COLO668 (cell line): ENCODE results near the gene SPDYE16.
"Not testable (repeated sequence)": the region's sequence is repeated elsewhere in the genome, so short reads cannot be mapped to it uniquely, and the experiment has no call there.

Experiments used
- DNase-seq: peaks from one replicate; lab custom pipeline; 2025; ENCODE audit not compliant: unreplicated experiment; lab: John Stamatoyannopoulos, UW

Gene SPDYE16

GRCh38 chr7:76549855-76550248 lies 6.8 kb upstream of the SPDYE16 start:
- DNase-seq, result not testable (repeated sequence)

- peak; percentile 78 for DNase-seq
Observed at GRCh38 chr7:76549025-76549854, 6.1 kb upstream of the SPDYE16 start.

GRCh38 chr7:76531643-76532042 lies 11.5 kb downstream of the SPDYE16 start:
- not testable (repeated sequence) for DNase-seq

DNA sequence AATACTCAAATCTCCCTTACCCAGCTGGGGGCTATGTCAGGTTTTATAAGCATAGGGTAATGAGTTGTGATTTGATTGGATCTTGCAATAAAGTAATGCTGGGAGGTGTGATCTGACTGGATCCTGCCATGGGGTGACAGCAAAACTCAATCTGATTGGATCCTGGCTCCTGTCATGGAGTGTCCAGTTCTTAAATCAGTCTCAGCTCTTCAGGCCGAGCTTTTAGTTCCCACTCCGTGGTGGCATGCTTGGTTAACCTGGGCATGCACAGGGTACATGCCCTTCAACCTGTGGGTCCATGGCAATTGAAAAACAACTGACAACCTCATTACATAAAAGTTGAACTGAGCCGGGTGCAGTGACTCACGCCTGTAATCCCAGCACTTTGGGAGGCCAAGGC lies 16.9 kb downstream of the SPDYE16 start:
- DNase-seq, result not testable (repeated sequence)

GRCh38 chr7:76516932-76517331 lies 26.2 kb downstream of the SPDYE16 start:
- not testable (repeated sequence) for DNase-seq

DNA sequence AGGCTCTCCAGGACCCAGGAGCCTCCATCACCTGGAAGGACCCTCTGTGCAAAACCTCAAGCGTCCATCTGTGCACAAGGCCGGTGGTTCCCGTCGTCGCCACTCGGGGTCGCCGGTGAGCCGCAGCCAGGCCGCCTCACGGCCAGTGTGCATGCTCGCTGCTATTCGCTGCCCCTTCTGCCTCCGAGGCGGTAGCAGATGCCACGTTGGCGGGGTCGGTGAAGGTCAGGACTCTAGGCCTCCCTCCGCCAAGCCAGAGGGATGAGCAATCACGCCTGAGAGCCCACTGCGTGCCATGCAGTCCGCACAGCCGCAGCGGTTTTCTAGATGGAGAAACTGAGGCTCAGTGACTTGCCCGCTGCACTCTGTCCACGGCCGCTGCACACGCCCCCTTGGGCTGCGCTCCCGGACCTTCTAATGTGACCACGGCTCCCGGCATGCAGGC lies 27.1 kb downstream of the SPDYE16 start:
- no peak for DNase-seq

GRCh38 chr7:76514926-76515771 lies 27.9 kb downstream of the SPDYE16 start:
- DNase-seq, result no peak

DNA sequence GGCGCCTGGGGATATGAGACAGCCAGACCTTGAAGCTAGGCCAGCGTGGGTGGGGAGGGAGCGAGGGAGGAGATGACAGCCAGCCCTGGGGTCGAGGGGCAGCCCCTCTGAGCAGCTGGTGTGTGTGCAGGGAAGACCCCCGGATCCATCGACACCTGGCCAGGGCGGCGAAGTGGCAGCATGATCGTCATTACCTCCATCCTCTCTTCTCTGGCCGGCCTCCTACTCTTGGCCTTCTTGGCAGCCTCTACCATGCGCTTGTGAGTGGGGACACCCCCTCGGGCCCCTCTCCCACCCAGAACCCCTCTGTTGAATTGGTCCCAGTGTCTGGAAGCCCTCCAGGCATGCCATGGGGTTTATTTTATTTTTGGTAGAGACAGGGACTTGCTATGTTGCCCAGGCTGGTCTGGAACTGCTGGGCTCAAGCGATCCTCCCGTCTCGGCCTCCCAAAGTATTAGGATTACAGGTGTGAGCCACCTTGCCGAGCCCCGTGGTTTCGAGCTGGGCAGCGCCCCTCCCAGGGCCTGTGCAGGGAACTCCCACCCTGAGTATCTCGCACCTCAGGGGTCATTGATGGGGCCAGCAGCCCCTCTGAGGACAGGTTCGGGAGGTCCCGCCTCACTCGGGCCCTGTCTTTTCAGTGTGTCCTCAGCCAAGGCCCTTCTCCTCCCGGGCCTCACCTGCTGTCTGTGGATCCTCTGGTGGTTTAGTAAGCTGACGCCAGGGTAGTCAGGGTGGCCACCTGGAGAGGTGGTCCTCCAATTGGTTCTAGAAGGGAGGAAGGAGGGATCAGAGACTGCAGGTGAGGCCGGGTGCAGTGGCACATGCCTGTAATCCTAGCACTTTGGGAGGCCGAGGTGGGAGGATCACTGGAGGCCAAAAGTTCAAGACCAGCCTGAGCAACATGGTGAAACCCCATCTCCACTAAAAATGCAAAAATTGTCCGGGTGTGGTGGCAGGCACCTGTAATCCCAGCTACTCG lies 29.0 kb downstream of the SPDYE16 start:
- no peak for DNase-seq

DNA sequence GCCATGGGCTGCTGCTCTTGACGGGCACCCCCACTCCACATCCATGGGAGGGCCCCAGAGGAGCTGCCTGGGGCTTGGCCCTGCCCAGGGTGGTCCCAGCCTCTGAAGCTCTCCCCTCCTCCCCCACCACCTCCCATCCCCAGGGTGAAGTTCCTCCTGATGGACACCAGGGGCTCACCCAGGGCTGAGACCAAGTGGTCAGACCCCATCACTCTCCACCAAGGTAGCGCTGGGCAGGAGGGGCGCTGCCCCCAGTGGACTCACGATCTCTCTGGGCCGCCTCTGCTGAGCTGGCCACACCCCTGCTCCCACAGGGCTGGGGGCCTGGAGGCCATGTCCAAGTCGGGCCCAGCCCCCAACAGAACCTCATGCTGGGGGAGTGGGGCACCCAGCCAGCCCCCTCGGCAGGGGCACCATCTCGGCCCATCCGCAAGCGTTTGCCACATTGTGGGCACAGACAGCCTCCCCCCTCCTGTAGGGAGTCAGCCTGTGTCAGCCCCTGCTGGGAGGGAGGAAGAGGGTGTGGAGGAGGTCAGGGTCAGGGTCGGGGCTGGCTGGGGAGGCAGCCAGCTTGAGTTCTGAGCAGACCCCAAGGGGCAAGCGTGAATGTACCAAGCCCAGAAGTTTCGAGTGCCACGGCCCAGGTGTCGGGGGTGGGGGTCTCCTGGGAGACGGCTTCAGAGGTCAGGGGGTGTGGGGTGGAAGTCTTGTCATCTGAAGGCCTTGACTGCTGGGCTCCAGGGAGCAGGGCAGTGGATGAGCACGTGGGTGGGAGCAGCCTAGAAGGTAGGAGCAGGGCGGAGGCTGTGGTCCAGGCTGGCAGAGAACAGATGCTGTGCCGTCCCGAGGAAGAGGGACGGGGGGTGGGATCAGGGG lies 29.9 kb downstream of the SPDYE16 start:
- DNase-seq, result no peak

DNA sequence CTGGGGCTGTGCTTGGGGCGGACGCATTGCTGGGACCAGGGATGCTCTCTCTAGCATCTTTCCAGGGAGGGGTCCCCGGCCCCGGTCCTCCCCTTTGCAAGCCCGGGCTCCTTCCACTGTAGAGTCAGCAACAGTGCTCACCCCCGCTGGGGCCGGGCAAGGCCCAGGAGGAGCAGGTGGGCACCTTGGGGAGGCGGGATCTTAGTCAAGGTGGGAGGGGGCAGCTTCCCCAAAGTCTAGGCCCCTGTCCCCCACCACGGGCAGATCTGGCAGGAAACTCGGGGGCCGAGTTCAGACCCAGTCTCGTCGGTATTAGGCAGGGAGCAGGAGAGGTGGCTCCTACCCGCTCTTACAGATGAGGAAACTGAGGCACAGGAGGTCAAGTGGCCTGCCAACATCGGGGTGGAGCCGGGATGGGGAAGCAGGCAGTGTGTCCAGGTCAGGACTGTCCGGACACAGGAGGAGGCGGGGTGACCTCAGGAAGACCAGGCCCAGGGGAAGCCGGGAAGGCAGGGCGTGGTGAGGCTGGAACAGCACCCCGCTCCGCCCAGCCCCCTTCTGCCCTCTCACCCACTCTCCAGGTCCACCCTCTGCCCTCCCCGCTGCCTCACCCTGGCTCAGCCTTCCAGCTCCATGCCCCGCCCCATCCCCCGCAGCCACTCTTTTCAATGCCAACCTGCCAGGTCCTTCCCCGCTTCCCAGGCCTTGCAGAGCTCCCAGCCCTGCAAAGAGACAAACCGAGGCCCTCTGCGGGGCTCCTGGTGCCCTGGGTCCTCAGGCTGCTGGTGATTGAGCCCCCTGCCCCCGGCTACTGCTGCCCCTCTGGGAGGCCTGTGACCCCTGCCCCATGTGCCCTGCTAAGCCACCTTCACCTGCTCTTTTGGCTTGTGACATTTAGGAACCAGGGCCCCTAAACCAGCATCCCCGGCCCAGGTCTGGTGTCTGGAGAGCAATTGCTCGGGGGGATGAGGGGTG lies 30.9 kb downstream of the SPDYE16 start:
- DNase-seq, result not testable (repeated sequence)

- not testable (repeated sequence) for DNase-seq
Observed at GRCh38 chr7:76511200-76511910, 31.7 kb downstream of the SPDYE16 start.

GRCh38 chr7:76509931-76510877 lies 32.9 kb downstream of the SPDYE16 start, which contains the start of gene UPK3B:
Gene UPK3B, plus strand, starts transcription at chr7:76510552. Its CDS starts 101 bp downstream, at chr7:76510653.
- DNase-seq, result no peak

DNA sequence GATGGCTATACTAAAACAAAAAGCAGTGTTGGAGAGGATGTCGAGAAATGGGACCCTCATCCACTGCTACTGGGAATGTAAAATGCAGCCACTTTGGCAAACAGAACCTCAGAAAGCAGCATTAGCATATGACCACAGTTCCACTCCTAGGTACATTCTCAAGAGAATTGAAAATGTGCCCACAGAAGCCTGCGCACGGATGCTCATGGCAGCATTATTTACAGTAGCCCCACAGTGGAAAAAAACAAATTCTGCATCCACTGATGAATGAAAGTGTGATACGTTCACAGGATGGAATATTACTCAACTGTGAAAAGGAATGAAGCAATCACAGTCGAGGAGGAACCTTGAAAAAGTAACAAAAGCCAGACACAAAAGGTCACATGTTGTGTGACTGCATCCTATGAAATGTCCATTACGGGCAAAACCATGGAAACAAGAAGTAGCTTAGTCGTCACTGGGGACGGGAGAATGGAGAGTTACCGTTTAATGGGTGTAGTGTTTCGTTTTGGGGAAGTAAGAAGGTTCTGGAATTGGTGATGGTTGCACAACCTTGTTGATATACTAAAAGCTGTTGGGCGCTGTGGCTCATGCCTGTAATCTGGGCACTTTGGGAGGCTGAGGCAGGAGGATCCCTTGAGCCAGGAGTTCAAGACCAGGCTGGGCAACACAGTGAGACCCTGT lies 35.2 kb downstream of the SPDYE16 start:
- no peak for DNase-seq

DNA sequence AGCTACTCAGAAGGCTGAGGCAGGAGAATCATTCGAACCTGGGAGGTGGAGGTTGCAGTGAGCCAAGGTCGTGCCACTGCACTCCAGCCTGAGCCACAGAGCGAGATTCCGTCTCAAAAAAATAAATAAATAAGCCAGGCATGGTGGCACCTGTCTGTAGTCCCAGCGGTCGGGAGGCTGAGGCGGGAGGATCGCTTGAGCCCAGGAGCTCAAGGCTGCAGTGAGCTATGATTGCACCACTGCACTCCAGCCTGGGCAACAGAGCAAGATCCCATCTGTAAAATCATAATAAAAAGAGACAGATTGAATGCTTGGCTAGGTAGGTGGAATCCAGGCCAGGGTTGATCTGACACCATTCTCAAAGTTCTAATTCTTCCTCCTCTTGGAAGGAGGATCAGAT lies 36.5 kb downstream of the SPDYE16 start:
- not testable (repeated sequence) for DNase-seq

- no peak for DNase-seq
Observed at GRCh38 chr7:76506081-76506440, 37.0 kb downstream of the SPDYE16 start.
